Epithelial cell of esophagus (primary cell): Measurements from ENCODE around the gene EIF2S2.
A peak's percentile ranks its signal among the peaks of the same experiment; 100 is the strongest.

ENCODE experiments used
- DNase-seq: peaks from one replicate; pipeline ENCODE4 v3.0.0; 2010; ENCODE audit warnings: low read depth
- H3K4me3 ChIP-seq: 2 replicates; pipeline ENCODE4 v1.5.1; 2011; ENCODE audit warnings: mild to moderate bottlenecking, low read length, control low read depth
- TF ChIP-seq, protein P1 (sequence below): IDR thresholded peaks from 2 replicates; pipeline ENCODE4 v1.5.1; 2011; ENCODE audit warnings: low read depth, mild to moderate bottlenecking, low read length, control low read depth, inconsistent platforms; ENCODE audit not compliant: insufficient read depth; ENCODE audit errors: missing control alignments

EIF2S2 gene

DNA sequence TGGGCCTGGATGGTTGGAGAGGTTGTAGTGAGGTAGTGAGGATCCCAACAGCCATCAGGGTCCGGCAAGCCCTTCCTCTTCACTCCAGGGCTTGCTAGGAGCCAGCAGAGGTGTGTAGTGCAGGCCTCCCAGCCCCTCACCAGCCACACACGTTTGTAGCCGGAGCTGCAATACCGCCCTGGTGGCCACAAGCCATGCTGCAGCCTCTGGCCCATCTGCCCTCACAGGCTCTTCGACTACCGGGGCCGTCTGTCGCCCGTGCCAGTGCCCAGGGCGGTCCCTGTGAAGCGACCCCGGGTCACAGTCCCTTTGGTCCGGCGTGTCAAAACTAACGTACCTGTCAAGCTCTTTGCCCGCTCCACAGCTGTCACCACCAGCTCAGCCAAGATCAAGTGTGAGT is 36.4 kb downstream of the EIF2S2 start:
- H3K4me3 ChIP-seq: no peak overlapping the region
- DNase-seq: no peak
- TF ChIP-seq, protein P1, sequence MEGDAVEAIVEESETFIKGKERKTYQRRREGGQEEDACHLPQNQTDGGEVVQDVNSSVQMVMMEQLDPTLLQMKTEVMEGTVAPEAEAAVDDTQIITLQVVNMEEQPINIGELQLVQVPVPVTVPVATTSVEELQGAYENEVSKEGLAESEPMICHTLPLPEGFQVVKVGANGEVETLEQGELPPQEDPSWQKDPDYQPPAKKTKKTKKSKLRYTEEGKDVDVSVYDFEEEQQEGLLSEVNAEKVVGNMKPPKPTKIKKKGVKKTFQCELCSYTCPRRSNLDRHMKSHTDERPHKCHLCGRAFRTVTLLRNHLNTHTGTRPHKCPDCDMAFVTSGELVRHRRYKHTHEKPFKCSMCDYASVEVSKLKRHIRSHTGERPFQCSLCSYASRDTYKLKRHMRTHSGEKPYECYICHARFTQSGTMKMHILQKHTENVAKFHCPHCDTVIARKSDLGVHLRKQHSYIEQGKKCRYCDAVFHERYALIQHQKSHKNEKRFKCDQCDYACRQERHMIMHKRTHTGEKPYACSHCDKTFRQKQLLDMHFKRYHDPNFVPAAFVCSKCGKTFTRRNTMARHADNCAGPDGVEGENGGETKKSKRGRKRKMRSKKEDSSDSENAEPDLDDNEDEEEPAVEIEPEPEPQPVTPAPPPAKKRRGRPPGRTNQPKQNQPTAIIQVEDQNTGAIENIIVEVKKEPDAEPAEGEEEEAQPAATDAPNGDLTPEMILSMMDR: peak; percentile 17

DNA sequence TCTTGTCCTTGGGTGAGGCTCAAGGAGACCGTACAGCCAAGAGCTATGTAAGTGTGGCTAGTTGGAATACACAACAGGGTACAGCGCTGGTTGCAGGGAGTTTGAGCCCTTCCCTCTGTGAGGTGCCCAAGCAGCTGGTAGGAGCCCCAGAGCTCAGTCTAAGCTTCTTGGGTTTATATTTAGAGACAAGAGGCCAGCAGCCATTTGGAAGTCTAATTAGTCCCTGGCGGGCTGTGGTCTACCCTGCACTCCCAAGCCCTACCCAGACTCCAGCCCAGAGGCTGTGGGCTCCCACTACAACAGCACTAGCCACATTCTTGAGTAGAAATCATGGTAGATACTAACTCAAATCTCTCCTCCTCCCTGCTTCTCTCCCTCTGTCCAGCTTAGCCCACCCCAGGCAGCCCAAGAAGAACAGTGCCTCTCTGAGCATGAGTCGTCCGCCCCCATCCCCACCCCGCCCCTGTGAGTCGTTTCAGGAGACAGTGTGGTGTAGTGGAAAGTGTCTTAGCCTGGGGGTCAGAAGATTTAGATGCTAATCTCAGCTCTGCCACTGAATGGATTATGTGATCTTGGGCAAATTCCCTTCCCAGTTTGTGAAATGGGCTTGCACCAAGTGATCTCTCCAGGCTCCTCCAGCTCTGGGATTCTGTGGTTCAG is 37.8 kb downstream of the EIF2S2 start:
- DNase-seq: peak; percentile 40
- TF ChIP-seq, protein P1: no peak
- H3K4me3 ChIP-seq: no peak overlapping the region

DNA sequence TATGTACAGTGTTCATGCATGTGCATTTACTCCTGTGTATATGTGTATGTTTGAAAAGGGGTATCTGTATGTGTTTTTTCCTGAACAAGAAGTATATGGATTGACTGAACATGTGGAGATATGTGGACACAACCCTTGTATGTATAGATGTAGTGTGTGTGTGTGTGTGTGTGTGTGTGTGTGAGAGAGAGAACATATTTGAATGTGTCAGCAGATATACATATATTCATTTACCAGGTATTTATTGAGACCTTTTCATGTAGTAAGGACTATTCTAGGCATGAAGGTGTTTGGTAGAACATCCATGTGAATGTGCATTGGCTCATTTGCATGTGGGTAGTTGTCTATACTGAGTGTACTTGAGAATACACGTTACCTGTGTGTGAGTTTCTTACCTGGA is 39.3 kb downstream of the EIF2S2 start:
- TF ChIP-seq, protein P1: no peak
- no peak for DNase-seq
- H3K4me3 ChIP-seq: no peak overlapping the region

DNA sequence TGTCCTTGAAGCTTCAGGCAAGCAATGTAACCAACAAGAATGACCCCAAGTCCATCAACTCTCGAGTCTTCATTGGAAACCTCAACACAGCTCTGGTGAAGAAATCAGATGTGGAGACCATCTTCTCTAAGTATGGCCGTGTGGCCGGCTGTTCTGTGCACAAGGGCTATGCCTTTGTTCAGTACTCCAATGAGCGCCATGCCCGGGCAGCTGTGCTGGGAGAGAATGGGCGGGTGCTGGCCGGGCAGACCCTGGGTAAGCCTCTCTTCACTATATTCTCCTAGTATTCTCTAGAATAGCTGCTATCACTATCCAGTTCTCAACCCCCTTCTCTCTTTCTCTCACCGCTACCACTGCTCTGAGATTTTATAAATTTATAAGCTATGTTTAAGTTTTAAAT is 40.0 kb downstream of the EIF2S2 start:
- no peak overlapping the region for H3K4me3 ChIP-seq
- no peak for DNase-seq
- TF ChIP-seq, protein P1: no peak

DNA sequence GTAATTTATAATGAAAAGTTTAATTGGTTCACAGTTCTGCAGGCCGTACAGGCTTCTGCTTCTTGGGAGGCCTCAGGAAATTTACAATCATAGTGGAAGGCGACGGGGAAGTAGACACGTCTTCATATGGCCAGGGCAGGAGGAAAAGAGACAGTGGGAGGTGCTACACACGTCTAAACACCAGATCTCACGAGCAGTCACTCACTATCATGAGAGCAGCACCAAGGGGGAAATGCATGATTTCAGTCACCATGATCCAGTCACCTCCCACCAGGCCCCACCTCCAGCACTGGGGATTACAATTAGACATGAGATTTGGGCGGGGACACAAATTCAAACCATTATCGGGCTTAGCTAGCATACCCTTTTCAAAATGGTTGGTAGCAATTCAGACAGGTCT is 41.2 kb downstream of the EIF2S2 start:
- no peak for DNase-seq
- TF ChIP-seq, protein P1: no peak
- H3K4me3 ChIP-seq: no peak overlapping the region

DNA sequence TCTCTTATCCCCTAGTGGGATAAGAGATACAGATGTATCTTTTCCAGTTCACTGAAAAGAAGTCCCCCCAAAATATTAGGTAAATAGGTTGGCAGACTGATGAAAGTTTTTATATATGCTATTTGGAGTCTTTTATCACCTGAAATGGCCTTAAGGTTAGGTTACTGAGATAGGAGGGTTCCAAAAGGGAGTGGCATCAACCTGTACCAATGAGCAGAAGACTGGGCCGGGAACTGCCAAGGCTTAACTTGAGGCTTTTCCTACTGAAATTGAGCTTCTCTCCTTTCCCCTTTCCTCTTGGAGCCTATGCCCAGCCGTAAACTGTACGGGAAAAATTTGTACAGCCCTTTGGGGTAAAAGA is 42.0 kb downstream of the EIF2S2 start:
- DNase-seq: no peak
- TF ChIP-seq, protein P1: no peak
- H3K4me3 ChIP-seq: no peak overlapping the region
